NT2/D1 (cell line): ENCODE results near the gene SEMA3A.

Experiments
- DNase-seq: peaks from one replicate; pipeline ENCODE4 v3.0.0-alpha.2; 2011; ENCODE audit warnings: low read depth, low spot score
- H3K27me3 ChIP-seq: 2 replicates; pipeline ENCODE4 v1.6.0; 2011; ENCODE audit warnings: mild to moderate bottlenecking; ENCODE audit not compliant: insufficient read length, insufficient read depth
- H3K36me3 ChIP-seq: 2 replicates; pipeline ENCODE4 v1.6.1; 2011; ENCODE audit warnings: mild to moderate bottlenecking, low read length, mixed read lengths; ENCODE audit not compliant: insufficient read depth, insufficient read length
- H3K4me1 ChIP-seq: 2 replicates; pipeline ENCODE4 v1.5.1; 2011; ENCODE audit not compliant: insufficient read depth, insufficient read length
- H3K4me3 ChIP-seq: 2 replicates; pipeline ENCODE4 v1.5.1; 2011; ENCODE audit warnings: low read depth; ENCODE audit not compliant: insufficient read length
- H3K9ac ChIP-seq: 2 replicates; pipeline ENCODE4 v1.6.0; 2011; ENCODE audit warnings: low read depth; ENCODE audit not compliant: insufficient read length
- H3K9me3 ChIP-seq: 2 replicates; pipeline ENCODE4 v1.5.1; 2011; ENCODE audit warnings: mild to moderate bottlenecking, low read length; ENCODE audit not compliant: insufficient read depth
- SUZ12 ChIP-seq: IDR thresholded peaks from 2 replicates; pipeline ENCODE4 v1.6.1; 2011; ENCODE audit not compliant: insufficient read length, insufficient read depth; ENCODE audit errors: extremely low read depth
- YY1 ChIP-seq: IDR thresholded peaks from 2 replicates; pipeline ENCODE4 v1.6.1; 2011; ENCODE audit not compliant: insufficient read length, insufficient read depth
- ZNF274 ChIP-seq: IDR thresholded peaks from 2 replicates; pipeline ENCODE4 v1.6.1; 2011; ENCODE audit warnings: mild to moderate bottlenecking, low read depth, low read length

Gene SEMA3A

DNA sequence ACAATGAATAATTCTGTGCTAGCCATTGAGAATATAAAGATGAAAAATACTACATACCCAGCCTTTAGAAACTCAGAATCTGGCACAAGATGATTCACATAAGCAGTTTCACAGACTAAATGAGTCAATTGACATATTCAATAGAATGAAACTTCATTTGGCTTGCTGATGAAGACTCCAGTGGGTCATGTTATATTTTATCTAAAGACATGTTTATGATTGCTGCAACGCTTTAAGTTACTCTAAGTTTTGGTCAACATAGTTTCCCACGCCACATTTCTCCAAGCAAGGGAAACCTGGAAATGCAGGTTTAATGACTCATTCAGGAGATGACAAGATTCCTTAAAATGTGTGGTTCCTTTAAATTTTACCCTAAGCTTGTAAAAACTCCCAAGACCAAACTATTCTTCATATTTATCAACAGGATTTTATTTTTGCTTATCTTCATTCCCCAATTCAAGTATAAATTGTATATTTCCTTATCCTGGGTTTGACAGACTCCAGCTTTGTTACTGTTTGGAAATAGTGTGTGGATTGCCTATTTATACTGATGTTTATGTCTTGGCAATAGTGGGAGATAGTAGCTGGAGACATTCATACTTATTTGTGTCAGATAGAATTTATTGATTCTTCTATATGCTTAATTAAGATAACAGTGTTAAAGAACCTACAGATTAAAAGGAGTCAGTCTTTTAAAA, 6.6 kb downstream of the SEMA3A start:
- no peak overlapping the region for H3K4me3 ChIP-seq
- H3K9me3 ChIP-seq, result no peaks in the 10 kb centered on the region
- no peaks in the 10 kb centered on the region for H3K27me3 ChIP-seq
- no peaks in the 10 kb centered on the region for H3K4me1 ChIP-seq
- no peak for DNase-seq
- TF ChIP-seq YY1 (no peak), ZNF274 (no peak), SUZ12 (no peak)
- H3K9ac ChIP-seq, result no peak overlapping the region
- H3K36me3 ChIP-seq, result no peaks in the 10 kb centered on the region

DNA sequence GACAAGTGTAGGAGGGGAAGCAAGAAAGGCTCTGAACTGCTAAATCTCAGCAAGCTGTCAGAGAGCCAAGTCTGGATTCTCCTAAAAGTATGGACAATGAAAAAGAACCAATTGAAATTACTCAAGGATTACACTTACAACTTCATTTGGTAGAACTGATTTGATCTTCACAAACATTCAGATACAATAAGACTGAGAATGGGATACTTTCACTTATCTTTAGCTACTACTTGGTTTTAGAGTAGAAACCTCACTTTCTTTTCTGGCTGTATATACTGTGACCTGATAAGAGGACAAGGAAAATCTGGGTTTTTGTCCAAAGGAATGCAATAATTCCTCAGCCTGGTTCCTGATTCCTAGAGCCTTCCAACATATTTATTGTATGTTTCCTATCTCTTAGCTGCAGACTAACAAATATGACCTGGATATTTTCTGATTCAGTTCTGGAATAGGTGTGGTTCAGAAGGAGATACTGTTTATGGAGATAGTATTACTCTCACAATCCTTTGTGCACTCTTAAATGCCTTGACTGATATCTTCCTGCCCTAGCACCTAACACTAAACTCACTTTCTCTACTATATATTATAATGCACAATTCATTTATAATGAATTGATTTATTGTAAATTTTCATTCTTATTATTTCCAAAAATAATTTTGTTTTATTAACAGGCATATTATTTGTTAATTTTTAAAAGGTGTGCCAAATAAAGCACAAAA, 7.3 kb downstream of the SEMA3A start:
- Histone ChIP-seq H3K4me1 (no peaks in the 10 kb centered on the region), H3K27me3 (no peaks in the 10 kb centered on the region), H3K4me3 (no peak overlapping the region), H3K9ac (no peak overlapping the region), H3K9me3 (no peaks in the 10 kb centered on the region), H3K36me3 (no peaks in the 10 kb centered on the region)
- DNase-seq, result no peak
- TF ChIP-seq ZNF274 (no peak), SUZ12 (no peak), YY1 (no peak)

GRCh38 chr7:84183741-84184140, 10.8 kb downstream of the SEMA3A start:
- no peak overlapping the region for H3K9ac ChIP-seq

GRCh38 chr7:84182301-84182700, 12.3 kb downstream of the SEMA3A start:
- Histone ChIP-seq H3K27me3 (no peaks in the 10 kb centered on the region), H3K9me3 (no peaks in the 10 kb centered on the region), H3K9ac (no peak overlapping the region), H3K4me1 (no peaks in the 10 kb centered on the region), H3K36me3 (no peaks in the 10 kb centered on the region), H3K4me3 (no peak overlapping the region)
- TF ChIP-seq SUZ12 (no peak), YY1 (no peak), ZNF274 (no peak)
- no peak for DNase-seq

More at GRCh38 chr7:84183741-84184140, 10.8 kb downstream of the SEMA3A start:
- no peaks in the 10 kb centered on the region for H3K4me1 ChIP-seq
- no peaks in the 10 kb centered on the region for H3K9me3 ChIP-seq
- DNase-seq, result no peak
- no peak overlapping the region for H3K4me3 ChIP-seq
- TF ChIP-seq YY1, result no peak
- no peak for TF ChIP-seq ZNF274
- TF ChIP-seq SUZ12, result no peak
- H3K27me3 ChIP-seq, result no peaks in the 10 kb centered on the region
- no peaks in the 10 kb centered on the region for H3K36me3 ChIP-seq

GRCh38 chr7:84181628-84182027, 13.0 kb downstream of the SEMA3A start:
- H3K9ac ChIP-seq, result no peak overlapping the region
- no peaks in the 10 kb centered on the region for H3K4me1 ChIP-seq
- DNase-seq, result no peak
- H3K27me3 ChIP-seq, result no peaks in the 10 kb centered on the region
- TF ChIP-seq SUZ12 (no peak), ZNF274 (no peak), YY1 (no peak)
- H3K36me3 ChIP-seq, result no peaks in the 10 kb centered on the region
- H3K9me3 ChIP-seq, result no peaks in the 10 kb centered on the region
- H3K4me3 ChIP-seq, result no peak overlapping the region

DNA sequence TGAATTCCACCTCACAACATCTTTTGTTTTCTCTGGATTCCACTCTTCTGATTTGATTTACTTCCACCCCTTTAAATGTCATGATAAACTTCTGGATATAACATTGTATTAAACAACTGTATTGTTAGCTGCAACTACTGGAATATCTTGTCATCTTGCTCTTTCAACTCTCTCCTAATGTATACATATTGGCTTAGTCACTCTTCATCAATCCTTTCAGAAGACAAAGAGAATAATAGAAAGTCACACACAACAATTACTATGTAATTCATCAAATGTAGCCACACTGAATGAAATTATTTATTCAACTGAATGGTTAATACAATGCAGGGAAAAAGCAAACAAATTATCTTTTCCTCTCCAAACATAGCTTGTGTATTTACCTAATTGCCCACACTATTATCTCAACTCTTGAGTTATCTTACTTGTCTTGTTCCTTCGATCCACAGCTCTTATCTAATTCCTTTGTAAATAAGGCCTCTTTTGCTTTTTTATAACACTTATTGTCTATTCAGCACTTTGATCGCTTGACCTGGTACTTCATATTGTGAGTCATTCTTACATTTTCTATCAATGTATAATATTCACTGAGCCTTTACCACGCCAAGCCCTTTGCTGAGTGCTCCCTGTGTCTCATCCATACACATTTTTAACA, 16.7 kb downstream of the SEMA3A start:
- DNase-seq, result no peak
- TF ChIP-seq ZNF274 (no peak), YY1 (no peak), SUZ12 (no peak)
- H3K9me3 ChIP-seq, result peaks cover 10% of the 10 kb centered on the region; the same call in 1 of the 2 replicates
- H3K27me3 ChIP-seq, result no peaks in the 10 kb centered on the region
- H3K4me1 ChIP-seq, result no peaks in the 10 kb centered on the region
- no peaks in the 10 kb centered on the region for H3K36me3 ChIP-seq
- H3K9ac ChIP-seq, result no peak overlapping the region
- no peak overlapping the region for H3K4me3 ChIP-seq

DNA sequence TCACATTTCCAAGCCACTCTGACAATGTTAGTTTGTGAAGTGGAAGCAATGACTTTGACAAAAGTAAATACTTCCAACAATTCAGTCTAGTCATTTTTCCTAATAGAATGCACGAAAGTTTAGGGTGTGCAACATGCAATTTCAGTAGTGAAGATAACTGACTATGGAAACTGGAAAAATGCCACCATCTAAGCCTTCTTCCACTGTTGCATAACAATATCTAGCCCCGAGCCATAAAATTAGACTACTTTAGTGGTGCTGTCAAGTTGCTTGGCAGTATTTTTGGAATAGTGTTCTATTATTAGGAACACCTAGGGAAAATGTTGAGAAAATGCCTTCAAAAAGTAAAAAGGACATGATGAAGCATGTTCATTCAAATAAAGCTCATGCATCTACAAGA, 17.9 kb downstream of the SEMA3A start:
- H3K4me1 ChIP-seq, result no peaks in the 10 kb centered on the region
- TF ChIP-seq YY1 (no peak), ZNF274 (no peak), SUZ12 (no peak)
- no peak overlapping the region for H3K4me3 ChIP-seq
- H3K27me3 ChIP-seq, result no peaks in the 10 kb centered on the region
- no peak for DNase-seq
- H3K9ac ChIP-seq, result no peak overlapping the region
- H3K36me3 ChIP-seq, result no peaks in the 10 kb centered on the region
- H3K9me3 ChIP-seq, result peaks cover 10% of the 10 kb centered on the region; the same call in 1 of the 2 replicates
